Muscle of leg (tissue), 11 donors: ENCODE results near the gene GMDS. TPM values are rescaled to one million over a fixed set of nuclear protein-coding genes. Genes with fewer than 3 reads are reported as not detected.

Experiments
- DNase-seq: peaks from one replicate; pipeline ENCODE4 v3.0.0; 2013
- H3K27ac ChIP-seq: one replicate; pipeline ENCODE4 v1.5.1; 2013; ENCODE audit warnings: mild to moderate bottlenecking, low read length, control low read depth
- H3K27me3 ChIP-seq: one replicate; pipeline ENCODE4 v1.6.1; 2013; ENCODE audit warnings: low read length; ENCODE audit not compliant: control insufficient read depth, insufficient read depth
- H3K36me3 ChIP-seq: one replicate; pipeline ENCODE4 v1.6.1; 2013; ENCODE audit warnings: low read length; ENCODE audit not compliant: control insufficient read depth, insufficient read depth
- H3K4me1 ChIP-seq: one replicate; pipeline ENCODE4 v1.6.1; 2013; ENCODE audit warnings: low read length; ENCODE audit not compliant: control insufficient read depth, insufficient read depth
- H3K4me3 ChIP-seq: one replicate; pipeline ENCODE4 v1.5.1; 2013; ENCODE audit warnings: low read length, control low read depth
- H3K9me3 ChIP-seq: replicated peaks from 2 replicates; pipeline ENCODE4 v1.6.1; 2013; ENCODE audit warnings: low read depth, low read length; ENCODE audit not compliant: control insufficient read depth
- WGBS: methylation state at CpG from one replicate; pipeline ENCODE4 v1.1.5; 2013; ENCODE audit warnings: missing lambda C conversion rate; ENCODE audit not compliant: insufficient coverage; 5-methylcytosine and 5-hydroxymethylcytosine counted together
- polyA plus RNA-seq, 8 donors: library from polyadenylated mRNA; unstranded; fragments of 120-200 nt; gene quantifications; one replicate each; pipeline versions ENCODE4 v1.2.1 to v1.2.3, GENCODE V29; 2013; ENCODE audit warnings: inconsistent platforms in 1 of 8, low replicate concordance in 1 of 8; ENCODE audit not compliant: insufficient read length in 8 of 8, insufficient read depth in 1 of 8
- total RNA-seq: library from RNA; stranded (reverse); fragments of 120-200 nt; gene quantifications from one replicate; pipeline ENCODE4 v1.2.4, GENCODE V29; 2013

Gene GMDS
- total and polyA plus RNA-seq, 9 donors = 3.9 to 17.0 (median 11.9) TPM

- Histone ChIP-seq H3K36me3 (no peaks in the 10 kb centered on the region), H3K9me3 (no peaks in the 10 kb centered on the region), H3K27ac (no peak overlapping the region), H3K4me1 (no peaks in the 10 kb centered on the region), H3K27me3 (no peaks in the 10 kb centered on the region), H3K4me3 (no peak overlapping the region)
- DNase-seq = no peak
- WGBS = 60% methylated on average over 1 of the region's 2 CpGs
Measured at GRCh38 chr6:2094642-2095041, 150.8 kb downstream of the GMDS start.

- peak; percentile 75 for DNase-seq
- H3K4me3 ChIP-seq = no peak overlapping the region
- H3K27ac ChIP-seq = no peak overlapping the region
- H3K36me3 ChIP-seq = no peaks in the 10 kb centered on the region
- no peaks in the 10 kb centered on the region for H3K9me3 ChIP-seq
- H3K4me1 ChIP-seq = no peaks in the 10 kb centered on the region
- 31% methylated on average over 7 of the region's 7 CpGs for WGBS
- no peaks in the 10 kb centered on the region for H3K27me3 ChIP-seq
Measured at GRCh38 chr6:2086326-2086965, 159.0 kb downstream of the GMDS start.

- WGBS = 96% methylated on average over 3 of the region's 4 CpGs
- no peaks in the 10 kb centered on the region for H3K36me3 ChIP-seq
- no peaks in the 10 kb centered on the region for H3K4me1 ChIP-seq
- no peak for DNase-seq
- no peak overlapping the region for H3K4me3 ChIP-seq
- H3K27ac ChIP-seq = no peak overlapping the region
- no peaks in the 10 kb centered on the region for H3K9me3 ChIP-seq
- no peaks in the 10 kb centered on the region for H3K27me3 ChIP-seq
Measured at GRCh38 chr6:2085657-2086056, 159.7 kb downstream of the GMDS start.

- no peaks in the 10 kb centered on the region for H3K4me1 ChIP-seq
- no peaks in the 10 kb centered on the region for H3K27me3 ChIP-seq
- no peak for DNase-seq
- H3K4me3 ChIP-seq = no peak overlapping the region
- H3K9me3 ChIP-seq = peaks cover 2% of the 10 kb centered on the region
- H3K27ac ChIP-seq = no peak overlapping the region
- WGBS = 80% methylated on average over 4 of the region's 9 CpGs
- H3K36me3 ChIP-seq = no peaks in the 10 kb centered on the region
Measured at GRCh38 chr6:2081155-2082138, 164.0 kb downstream of the GMDS start.

- peaks cover 2% of the 10 kb centered on the region for H3K9me3 ChIP-seq
- no peaks in the 10 kb centered on the region for H3K27me3 ChIP-seq
- no peak for DNase-seq
- no peaks in the 10 kb centered on the region for H3K4me1 ChIP-seq
- no peak overlapping the region for H3K27ac ChIP-seq
- H3K36me3 ChIP-seq = no peaks in the 10 kb centered on the region
- WGBS = no CpG with 5 or more reads among the region's 1 CpG
- H3K4me3 ChIP-seq = no peak overlapping the region
Measured at GRCh38 chr6:2078888-2079287, 166.5 kb downstream of the GMDS start.

GRCh38 chr6:2077826-2078225, 167.6 kb downstream of the GMDS start:
- H3K9me3 ChIP-seq = peaks cover 2% of the 10 kb centered on the region
- WGBS = no CpG with 5 or more reads among the region's 1 CpG
- H3K27me3 ChIP-seq = no peaks in the 10 kb centered on the region
- no peak overlapping the region for H3K4me3 ChIP-seq
- no peaks in the 10 kb centered on the region for H3K4me1 ChIP-seq
- no peak overlapping the region for H3K27ac ChIP-seq
- no peak for DNase-seq
- no peaks in the 10 kb centered on the region for H3K36me3 ChIP-seq

GRCh38 chr6:2073476-2073875, 171.9 kb downstream of the GMDS start:
- Histone ChIP-seq H3K27ac (no peak overlapping the region), H3K4me1 (no peaks in the 10 kb centered on the region), H3K9me3 (peaks cover 2% of the 10 kb centered on the region), H3K27me3 (no peaks in the 10 kb centered on the region), H3K36me3 (no peaks in the 10 kb centered on the region), H3K4me3 (no peak overlapping the region)
- DNase-seq = no peak
- no CpG with 5 or more reads among the region's 2 CpGs for WGBS

GRCh38 chr6:2072453-2072852, 173.0 kb downstream of the GMDS start:
- Histone ChIP-seq H3K27me3 (no peaks in the 10 kb centered on the region), H3K4me3 (no peak overlapping the region), H3K4me1 (no peaks in the 10 kb centered on the region), H3K27ac (no peak overlapping the region), H3K36me3 (no peaks in the 10 kb centered on the region), H3K9me3 (no peaks in the 10 kb centered on the region)
- DNase-seq = peak; percentile 16

- WGBS = no CpG with 5 or more reads among the region's 3 CpGs
- Histone ChIP-seq H3K4me1 (no peaks in the 10 kb centered on the region), H3K4me3 (no peak overlapping the region), H3K27me3 (no peaks in the 10 kb centered on the region), H3K9me3 (no peaks in the 10 kb centered on the region), H3K36me3 (no peaks in the 10 kb centered on the region), H3K27ac (no peak overlapping the region)
- peak; percentile 7 for DNase-seq
Measured at GRCh38 chr6:2063547-2063946, 181.9 kb downstream of the GMDS start.

GRCh38 chr6:2061880-2062279, 183.5 kb downstream of the GMDS start:
- no peaks in the 10 kb centered on the region for H3K4me1 ChIP-seq
- DNase-seq = no peak
- H3K36me3 ChIP-seq = no peaks in the 10 kb centered on the region
- 82% methylated on average over 2 of the region's 3 CpGs for WGBS
- H3K27me3 ChIP-seq = no peaks in the 10 kb centered on the region
- H3K9me3 ChIP-seq = no peaks in the 10 kb centered on the region
- no peak overlapping the region for H3K4me3 ChIP-seq
- H3K27ac ChIP-seq = no peak overlapping the region
